Left ventricle myocardium superior (tissue), 1 donor: Measurements from ENCODE around the gene ZNF385D. TPM values are rescaled to one million over a fixed set of nuclear protein-coding genes. Genes with fewer than 3 reads are reported as not detected.
"Not testable (repeated sequence)": the region's sequence is repeated elsewhere in the genome, so short reads cannot be mapped to it uniquely, and the experiment has no call there.

ENCODE experiments used
- ATAC-seq: fragments of 200-7000 bp; cut with Tn5 transposase; one replicate; pipeline ENCODE4 v1.9.1; 2020; ENCODE audit warnings: mild to moderate bottlenecking, moderate library complexity
- DNase-seq: peaks from one replicate; pipeline ENCODE4 v3.0.0-alpha.2; 2020
- intact Hi-C: fragments of 100-400 bp; cut with micrococcal nuclease; formaldehyde crosslinking; loops from one replicate; pipeline ENCODE4 v1.11.0; 2022
- total RNA-seq: library from RNA; stranded (reverse); fragmentation: NEBNext Ultra II Directional; extraction: Animal tissue kit (Norgen Biotek cat#: 25700); gene quantifications from one replicate; pipeline ENCODE4 v1.2.1, GENCODE V29; 2021
- donor health status: DM: no; HTN: yes; CAD: no; lungs with severe emphysema.

The ZNF385D gene
- total RNA-seq, 1 donor from 2014 or later, result 2.8 TPM

- ATAC-seq (no peak), DNase-seq (no peak)
- intact Hi-C loops, result no loop called here
These were observed 210.7 kb downstream of the ZNF385D start for GRCh38 chr3:21540265-21540664.

GRCh38 chr3:21534462-21534861 is 216.5 kb downstream of the ZNF385D start:
- DNase-seq (no peak), ATAC-seq (no peak)
- intact Hi-C loops, result no loop called here

- intact Hi-C loops, result no loop called here
- ATAC-seq (no peak), DNase-seq (no peak)
These were observed 218.0 kb downstream of the ZNF385D start for GRCh38 chr3:21533002-21533401.

GRCh38 chr3:21531909-21532308 is 219.1 kb downstream of the ZNF385D start:
- intact Hi-C loops, result no loop called here
- ATAC-seq, result no peak
- DNase-seq, result no peak

GRCh38 chr3:21528291-21528995 is 222.6 kb downstream of the ZNF385D start:
- intact Hi-C loops, result no loop called here
- ATAC-seq, result no peak
- DNase-seq, result no peak

GRCh38 chr3:21526461-21526860 is 224.5 kb downstream of the ZNF385D start:
- intact Hi-C loops, result no loop called here
- no peak for ATAC-seq
- no peak for DNase-seq

- no peak for ATAC-seq
- intact Hi-C loops, result no loop called here
- DNase-seq, result no peak
These were observed 226.9 kb downstream of the ZNF385D start for GRCh38 chr3:21524133-21524532.

GRCh38 chr3:21520106-21520963 is 230.7 kb downstream of the ZNF385D start:
- DNase-seq (no peak), ATAC-seq (no peak)
- intact Hi-C loops, result no loop called here

GRCh38 chr3:21517184-21517583 is 233.8 kb downstream of the ZNF385D start:
- intact Hi-C loops, result no loop called here
- no peak for ATAC-seq
- no peak for DNase-seq

- ATAC-seq, result no peak
- DNase-seq, result no peak
- intact Hi-C loops, result no loop called here
These were observed 235.6 kb downstream of the ZNF385D start for GRCh38 chr3:21515417-21515816.

- intact Hi-C loops, result no loop called here
- ATAC-seq (no peak), DNase-seq (no peak)
These were observed 241.1 kb downstream of the ZNF385D start for GRCh38 chr3:21509731-21510470.

GRCh38 chr3:21508246-21508645 is 242.8 kb downstream of the ZNF385D start:
- DNase-seq (no peak), ATAC-seq (no peak)
- intact Hi-C loops, result no loop called here

GRCh38 chr3:21505711-21506460 is 245.1 kb downstream of the ZNF385D start:
- DNase-seq (no peak), ATAC-seq (no peak)
- intact Hi-C loops, result no loop called here

- intact Hi-C loops, result no loop called here
- ATAC-seq (no peak), DNase-seq (no peak)
These were observed 248.4 kb downstream of the ZNF385D start for GRCh38 chr3:21502656-21503055.

GRCh38 chr3:21500834-21501233 is 250.2 kb downstream of the ZNF385D start:
- intact Hi-C loops, result no loop called here
- no peak for DNase-seq
- ATAC-seq, result no peak

GRCh38 chr3:21490671-21491070 is 260.3 kb downstream of the ZNF385D start:
- ATAC-seq, intact Hi-C loops, DNase-seq: not testable (repeated sequence)

- intact Hi-C loops, result no loop called here
- no peak for DNase-seq
- no peak for ATAC-seq
These were observed 263.5 kb downstream of the ZNF385D start for GRCh38 chr3:21487520-21487919.

- intact Hi-C loops, DNase-seq, ATAC-seq: not testable (repeated sequence)
These were observed 264.7 kb downstream of the ZNF385D start for GRCh38 chr3:21486024-21486935.
